Measurements from ENCODE around the gene PRKCG.
"Not testable (repeated sequence)": the region's sequence is repeated elsewhere in the genome, so short reads cannot be mapped to it uniquely, and the experiment has no call there.

The PRKCG gene

DNA sequence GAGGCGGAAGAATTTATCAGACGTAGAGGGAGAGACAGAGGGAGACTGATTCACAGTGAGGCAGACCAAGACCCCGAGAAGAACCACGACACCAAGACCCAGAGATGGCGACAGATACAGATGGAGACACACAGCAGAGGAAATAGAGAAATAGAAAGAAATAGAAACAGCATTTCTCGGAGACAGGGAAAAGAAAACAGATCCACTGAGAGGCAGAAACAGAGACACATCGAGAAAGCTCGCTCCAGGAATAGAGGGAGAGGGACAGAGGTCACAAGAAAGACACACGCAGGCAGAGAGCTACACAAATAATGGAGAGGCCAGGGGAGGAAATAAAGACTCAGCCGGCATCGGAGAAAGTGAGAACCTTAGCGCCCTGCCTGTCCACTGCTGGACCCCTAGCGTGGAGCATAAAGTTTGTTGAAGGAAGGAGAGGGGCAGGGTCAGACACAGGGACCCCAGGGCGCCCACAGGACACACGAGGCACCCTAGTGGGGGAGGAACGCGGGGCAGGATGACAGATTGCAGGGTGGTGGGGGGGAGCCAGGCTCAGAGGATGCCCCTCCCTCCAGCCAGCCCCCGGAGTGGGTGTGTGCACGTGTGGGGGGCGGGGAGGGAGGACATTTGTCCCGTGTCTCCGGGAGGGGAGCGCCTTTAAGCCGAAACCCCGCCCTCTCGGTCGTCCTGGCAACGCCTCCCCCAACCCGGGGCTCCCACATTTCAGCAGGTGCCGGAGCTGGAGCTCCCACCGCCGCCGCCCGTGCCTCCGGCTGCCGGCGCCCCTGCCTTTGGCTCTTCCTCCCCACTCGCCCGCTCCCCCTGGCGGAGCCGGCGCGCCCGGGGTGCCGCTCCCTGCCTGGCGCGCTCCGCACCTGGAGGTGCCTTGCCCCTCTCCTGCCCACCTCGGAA, at the start of gene PRKCG:
TSS of gene PRKCG (plus strand) at position 716 of the 909 bp plus-strand sequence. CDS start 298 bp downstream, outside the sequence.
- peak; percentile 44 for DNase-seq (ENCODE audit: low spot score)

DNA sequence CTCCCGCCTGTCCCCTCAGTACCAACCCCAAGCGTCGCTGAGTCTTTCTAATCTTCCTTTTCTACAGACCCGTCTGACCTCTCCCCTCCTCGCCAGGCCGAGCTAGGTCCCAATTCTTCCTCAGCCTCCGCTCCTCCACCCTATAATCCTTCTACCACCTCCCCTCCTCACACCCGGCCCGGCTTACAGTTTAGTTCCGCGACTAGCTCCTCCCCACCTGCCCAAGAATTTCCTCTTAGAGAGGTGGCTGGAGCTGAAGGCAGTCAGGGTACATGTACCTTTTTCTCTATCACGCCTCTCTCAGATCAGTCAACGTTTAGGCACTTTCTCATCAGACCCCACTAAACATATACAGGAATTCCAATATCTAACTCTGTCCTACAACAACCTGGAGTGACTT, 49.1 kb upstream of the PRKCG start:
- not testable (repeated sequence) for DNase-seq (ENCODE audit: low spot score)

DNA sequence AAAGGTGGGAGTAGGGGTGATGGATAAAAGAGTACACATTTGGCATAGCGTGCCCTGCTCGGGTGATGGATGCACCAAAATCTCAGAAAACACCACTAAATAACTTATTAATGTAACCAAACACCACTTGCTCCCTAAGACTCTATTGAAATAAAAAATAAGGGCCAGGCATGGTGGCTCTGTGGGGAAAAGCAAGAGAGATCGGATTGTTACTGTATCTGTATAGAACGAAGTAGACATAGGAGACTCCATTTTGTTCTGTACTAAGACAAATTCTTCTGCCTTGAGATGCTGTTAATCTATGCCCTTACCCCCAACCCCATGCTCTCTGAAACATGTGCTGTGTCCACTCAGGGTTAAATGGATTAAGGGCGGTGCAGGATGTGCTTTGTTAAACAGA, 43.6 kb upstream of the PRKCG start:
- not testable (repeated sequence) for DNase-seq (ENCODE audit: low spot score)

DNA sequence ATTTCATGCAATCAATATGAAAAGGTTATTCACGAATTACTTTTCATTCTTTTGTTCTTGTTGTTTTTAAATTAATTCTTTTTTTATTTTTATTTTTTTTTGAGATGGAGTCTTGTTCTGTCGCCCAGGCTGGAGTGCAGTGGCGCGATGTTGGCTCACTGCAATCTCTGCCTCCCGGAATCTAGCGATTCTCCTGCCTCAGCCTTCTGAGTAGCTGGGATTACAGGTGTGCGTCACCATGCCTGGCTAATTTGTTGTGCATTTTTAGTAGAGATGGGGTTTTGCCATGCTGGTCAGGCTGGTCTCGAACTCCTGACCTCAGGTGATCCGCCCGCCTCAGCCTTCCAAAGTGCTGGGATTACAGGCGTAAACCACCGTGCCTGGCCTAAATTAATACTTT, 41.8 kb upstream of the PRKCG start:
- DNase-seq (ENCODE audit: low spot score) = not testable (repeated sequence)

DNA sequence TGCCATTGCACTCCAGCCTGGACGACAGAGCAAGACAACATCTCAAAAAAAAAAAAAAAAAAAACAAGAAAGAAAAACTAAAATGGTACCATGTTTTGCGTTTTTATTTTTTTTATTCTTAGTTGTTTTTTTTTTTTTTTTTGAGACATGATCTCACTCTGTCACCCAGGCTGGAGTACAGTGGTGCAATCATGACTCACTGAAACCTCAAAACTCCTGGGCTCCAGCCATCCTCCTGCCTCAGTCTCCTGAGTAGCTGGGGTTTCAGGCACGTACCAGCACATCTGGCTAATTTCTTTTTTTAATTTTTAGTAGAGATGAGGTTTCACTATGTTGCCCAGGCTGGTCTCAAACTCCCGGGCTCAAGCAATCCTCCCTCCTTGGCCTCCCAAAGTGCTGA, 41.1 kb upstream of the PRKCG start:
- not testable (repeated sequence) for DNase-seq (ENCODE audit: low spot score)

DNA sequence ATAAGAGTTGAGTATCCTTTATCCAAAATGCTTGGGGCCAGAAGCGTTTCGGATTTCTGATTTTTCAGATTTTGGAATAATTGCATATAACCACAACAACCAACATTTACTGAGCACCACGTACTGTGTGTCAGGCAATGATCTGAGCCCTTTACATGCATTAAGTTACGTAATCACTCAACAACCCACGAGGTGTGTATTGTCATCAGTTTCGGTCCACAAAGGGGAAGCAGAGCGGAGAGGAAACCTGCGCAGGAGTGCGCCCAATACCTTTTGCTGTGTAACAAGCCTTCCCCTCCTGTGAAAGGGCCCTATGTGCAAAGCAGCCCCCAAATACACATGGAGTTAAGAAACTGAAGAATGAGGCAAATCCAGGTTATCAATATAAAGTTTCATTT, 37.1 kb upstream of the PRKCG start:
- DNase-seq (ENCODE audit: low spot score) = no peak

DNA sequence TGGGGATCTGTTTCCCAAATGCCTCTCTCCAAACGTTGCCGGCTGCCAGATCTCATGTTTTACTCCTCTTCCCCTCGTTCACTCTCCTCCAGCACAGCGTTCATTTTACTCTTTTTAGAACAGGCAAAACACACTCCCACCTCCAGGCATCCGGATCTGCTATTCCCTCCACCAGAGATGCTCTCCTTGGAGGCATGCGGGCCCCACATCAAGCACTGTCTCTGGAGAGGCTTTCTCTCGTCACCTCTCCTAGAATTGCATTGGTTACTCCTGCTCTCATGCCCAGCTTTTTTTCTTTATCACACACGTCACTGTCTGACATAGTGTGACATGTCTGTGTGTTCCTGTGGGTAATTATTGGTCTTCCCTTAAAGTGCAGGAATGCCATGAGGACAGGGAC, 34.4 kb upstream of the PRKCG start:
- DNase-seq (ENCODE audit: low spot score) = no peak

DNA sequence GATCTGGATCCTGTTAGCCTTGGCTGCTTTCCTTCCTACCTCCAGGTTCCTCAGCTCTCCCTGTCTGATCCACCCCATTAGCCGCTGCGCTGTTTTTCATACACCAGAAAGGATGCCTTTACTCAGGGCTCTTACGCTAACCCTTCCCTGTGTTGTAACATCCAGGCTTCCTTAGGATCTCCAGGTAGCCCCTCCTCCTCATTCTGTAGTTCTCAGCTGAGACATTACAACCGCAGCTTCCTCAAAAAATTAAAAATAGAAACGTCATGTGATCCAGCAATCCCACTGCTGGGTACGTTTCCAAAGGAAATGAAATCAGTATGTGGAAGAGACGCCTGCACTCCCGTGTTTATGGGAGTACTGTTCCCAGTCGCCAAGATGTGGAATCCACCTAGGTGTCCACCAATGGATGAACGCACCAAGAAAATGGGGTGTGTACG, 32.7 kb upstream of the PRKCG start:
- no peak for DNase-seq (ENCODE audit: low spot score)

DNA sequence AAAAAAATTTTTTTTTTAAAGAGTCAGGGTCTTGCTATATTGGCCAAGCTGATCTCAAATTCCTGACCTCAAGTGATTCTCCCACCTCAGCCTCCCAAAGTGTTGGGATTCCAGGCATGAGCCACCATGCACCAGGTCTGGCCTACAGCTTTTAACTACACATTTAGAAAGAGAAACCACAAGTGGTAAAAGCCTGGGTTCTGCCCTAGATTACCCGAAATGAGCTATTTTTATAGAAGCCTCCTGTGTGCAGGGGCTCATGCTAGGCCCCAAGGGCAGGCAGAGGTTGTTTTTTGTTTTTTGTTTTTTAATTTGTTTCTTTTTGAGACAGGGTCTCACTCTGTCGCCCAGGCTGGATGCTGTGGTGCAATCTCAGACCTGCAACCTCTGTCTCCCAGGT, 28.3 kb upstream of the PRKCG start:
- DNase-seq (ENCODE audit: low spot score) = no peak

DNA sequence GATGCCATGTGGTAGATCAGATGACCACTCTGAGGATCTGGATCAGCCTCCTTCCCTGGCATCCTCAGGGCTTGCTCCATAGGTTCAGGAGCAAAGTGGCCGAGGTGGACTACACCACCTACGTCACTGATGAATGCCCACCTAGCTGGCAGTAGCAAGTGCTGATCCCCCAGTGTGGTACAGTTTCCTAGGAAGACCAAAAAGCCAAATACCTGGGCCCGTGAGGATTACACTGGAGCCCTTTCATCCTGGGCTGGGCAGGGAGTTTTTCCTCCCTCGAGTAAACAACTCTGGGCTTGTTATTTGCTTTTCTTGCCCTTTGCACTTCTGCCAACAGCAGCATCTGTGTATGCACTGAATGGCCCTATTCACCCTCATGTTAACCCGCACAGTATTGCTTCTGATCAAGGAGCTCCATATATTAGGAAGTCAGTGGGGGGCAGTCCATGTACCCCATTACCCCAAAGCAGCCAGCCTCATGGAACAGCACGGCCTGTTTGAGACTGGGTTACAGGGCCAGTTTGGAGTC, 17.6 kb upstream of the PRKCG start:
- no peak for DNase-seq (ENCODE audit: low spot score)

DNA sequence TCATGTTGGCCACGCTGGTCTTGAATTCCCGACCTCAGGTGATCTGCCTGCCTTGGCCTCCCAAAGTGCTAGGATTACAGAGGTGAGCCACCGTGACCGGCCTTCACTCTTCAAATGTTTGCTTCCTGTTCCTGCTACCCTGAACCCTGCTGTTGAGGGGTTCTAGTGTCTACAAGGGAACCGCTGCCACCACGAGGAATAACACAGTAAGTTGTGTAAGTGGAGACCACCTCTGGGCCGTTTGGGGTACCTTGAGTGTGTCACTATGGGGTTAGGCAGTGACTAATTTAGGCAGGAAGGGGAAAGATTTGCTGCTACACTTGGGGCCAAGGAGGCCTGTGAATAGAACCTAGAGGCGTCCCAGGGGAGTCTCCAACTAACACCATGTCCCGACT, 16.5 kb upstream of the PRKCG start:
- DNase-seq (ENCODE audit: low spot score) = no peak

DNA sequence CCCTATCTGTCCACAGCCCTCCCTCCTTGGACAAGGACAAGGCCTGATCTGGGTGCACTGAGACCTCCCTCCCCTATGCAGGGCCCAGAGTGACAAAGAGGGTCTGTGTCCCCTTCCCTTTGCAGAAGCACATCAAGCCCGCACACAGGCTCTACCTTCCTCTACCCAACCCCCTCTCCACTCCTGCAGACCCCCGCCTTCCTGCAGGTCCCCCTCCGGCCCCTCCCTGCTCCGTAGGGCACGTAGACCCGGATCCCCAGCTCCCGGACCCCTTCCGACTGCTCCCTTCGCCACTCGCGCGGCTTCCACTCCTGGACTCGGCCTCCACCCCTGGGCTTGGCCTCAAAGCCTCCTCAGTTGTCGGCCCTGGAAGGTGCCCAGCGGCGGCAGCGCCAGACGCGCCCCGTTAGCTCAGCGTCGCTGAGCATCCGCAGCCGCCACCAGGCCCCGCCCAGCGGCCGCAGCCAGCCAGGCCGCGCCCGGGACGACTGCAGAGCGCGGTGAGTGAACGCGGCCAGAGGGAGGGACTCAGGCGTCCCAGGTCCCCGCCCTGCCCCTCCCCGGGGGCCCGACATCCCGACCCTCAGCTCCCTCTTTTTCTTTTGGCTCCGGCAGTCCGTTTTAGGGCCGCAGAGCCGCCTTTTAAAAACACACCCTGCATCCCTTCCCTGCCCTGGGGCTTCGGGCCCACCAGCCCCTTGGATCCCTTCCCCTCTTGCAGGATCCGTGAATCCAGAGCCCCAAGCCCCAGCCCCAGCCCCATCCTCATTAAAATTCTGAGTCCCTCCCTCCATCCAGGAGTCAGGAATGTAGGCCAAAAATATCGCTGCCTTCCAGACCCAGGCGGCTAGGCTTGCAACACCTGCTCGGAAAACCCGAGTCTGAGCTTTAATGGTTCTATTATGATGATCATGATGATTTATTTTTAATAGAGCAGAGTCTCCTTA, 15.8 kb upstream of the PRKCG start:
- DNase-seq (ENCODE audit: low spot score) = peak; percentile 75

DNA sequence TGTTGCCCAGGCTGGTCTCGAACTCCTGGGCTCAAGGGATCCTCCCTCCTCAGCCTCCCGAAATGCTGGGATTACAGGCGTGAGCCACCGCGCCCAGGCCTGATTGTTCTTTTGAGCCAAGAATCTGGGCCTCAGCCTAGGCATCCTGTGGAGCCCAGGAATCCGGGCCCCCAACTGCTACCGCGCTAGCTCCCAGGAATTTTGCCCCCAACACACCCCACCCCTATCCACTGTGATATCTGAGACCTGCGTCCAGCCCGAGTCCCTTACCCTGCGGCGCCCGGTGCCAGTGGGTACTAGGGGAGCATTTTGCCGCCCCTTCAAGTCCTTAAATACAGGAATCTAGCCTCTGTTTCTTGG, 15.2 kb upstream of the PRKCG start:
- no peak for DNase-seq (ENCODE audit: low spot score)

DNA sequence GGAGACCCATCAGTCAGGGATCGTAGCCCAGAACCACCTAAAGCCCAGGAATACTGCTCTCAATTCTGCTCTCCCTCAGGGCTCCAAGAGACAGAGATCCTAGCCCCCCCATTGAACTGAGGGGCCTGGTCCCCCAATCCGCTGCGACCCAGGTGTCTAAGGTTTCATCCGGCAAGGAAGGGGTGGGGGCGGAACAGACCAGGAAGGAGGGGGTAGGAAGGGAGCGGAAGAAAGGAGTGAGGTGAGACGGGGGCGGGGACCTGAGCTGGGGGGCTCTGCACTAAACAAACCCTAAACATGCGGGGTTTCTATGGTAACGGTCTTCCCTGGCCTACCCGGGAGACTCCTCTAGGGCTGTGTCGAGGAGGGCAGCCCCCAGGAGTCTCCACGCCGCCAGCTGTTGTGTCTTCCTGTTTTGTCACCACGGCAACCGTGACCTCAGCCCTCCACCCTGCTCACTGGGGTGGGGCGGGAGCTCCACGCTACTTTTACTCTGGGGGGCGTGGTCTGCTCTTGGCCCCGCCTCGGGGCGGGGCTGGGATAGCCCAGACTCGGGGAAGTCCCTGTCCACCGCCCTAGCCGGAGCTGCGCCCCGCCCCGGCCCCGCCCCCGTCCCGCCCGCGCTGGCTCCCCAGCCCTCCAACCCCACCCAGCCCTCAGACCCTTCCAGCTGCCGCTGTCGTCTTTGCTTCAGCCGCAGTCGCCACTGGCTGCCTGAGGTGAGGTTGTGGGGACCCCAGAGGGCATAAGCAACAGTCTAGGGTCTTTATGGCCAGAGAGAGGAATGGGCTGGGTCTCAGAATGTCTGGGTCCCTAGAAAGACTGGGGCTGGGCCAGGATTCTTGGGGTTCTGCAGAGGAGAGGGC, 14.5 kb upstream of the PRKCG start, which contains the start of gene MYADM:
TSS of gene MYADM (plus strand) at position 659 of the 866 bp plus-strand sequence. CDS start 5,647 bp downstream, outside the sequence.
- peak; percentile 96 for DNase-seq (ENCODE audit: low spot score)

DNA sequence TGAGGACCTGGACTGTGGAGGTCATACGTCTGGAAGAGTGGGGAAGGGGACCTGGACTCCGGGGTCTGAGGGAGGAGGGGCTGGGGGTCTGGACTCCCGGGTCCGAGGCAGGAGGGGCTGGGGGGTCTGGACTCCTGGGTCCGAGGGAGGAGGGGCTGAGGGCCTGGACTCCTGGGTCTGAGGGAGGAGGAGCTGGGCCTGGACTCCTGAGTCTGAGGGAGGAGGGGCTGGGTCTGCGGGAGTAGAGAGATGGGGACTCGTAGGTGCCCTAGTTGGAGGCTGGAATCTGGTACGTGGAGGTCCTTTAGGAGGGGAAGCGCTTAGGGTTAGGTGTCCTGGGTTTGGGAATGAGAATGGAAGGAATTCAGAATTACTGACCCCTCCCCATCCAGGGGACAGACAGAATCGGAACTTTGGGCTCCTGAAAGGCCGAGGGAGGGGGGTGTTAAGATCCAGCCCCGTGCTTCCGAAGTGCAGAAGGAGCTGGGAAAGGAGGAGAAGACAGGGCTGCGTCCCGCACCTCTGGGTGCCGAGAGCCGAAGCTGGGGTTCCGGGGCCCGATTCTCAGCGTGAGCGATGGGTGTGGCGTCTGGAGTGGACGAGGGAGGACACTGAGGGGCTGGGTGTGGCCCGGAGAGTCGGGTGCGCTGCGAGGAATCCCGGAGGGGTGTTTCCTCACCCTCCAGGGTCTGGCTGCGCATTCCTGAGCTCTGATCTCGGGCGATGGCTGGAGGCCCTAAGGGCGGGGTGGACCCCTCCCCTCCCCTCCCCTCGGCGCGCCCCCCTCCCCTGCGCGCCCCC, 13.7 kb upstream of the PRKCG start:
- DNase-seq (ENCODE audit: low spot score) = peak; percentile 50

DNA sequence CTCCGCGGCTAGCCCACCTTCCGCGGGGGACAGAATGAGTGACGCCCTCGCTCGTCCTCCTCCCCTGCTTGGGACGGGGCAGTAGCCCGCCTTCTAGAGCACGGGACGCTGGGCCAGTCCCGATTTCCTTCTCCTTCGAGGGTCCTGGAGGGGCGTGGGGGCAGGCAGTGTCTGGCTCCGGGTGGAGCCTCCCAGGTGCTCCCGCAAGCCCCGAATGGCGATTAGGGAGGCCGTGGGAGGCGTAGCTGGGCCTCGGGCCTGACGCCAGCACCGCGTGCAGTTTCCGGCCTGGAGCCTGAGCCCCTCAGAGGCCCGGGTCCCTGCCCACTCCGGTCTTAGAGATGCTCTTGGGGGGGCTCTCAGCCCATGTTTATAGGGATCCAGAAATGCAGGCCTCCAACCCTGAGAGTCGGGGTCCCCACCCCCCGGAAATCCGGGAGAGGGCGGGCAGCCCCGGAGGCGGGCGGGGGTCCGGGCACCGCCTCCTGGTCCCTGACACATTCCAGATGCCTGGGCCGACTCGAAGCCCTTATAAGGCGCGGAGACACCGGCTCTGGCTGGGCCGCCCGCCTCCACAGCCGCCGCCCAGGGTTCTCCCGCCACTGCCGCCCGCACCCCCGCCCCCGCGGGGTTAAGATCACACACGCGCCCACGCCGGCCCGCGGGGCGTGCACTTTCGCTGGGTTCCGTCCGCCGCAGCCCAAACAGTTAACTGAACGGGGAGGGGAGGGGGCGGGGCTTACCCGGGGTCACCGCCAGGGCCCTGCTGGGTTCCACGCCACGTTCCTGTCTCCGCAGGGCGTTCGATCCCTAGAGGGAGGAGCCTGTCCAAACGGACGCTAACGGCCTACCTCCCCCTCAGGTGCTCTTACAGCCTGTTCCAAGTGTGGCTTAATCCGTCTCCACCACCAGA, 12.8 kb upstream of the PRKCG start:
- DNase-seq (ENCODE audit: low spot score) = peak; percentile 67

DNA sequence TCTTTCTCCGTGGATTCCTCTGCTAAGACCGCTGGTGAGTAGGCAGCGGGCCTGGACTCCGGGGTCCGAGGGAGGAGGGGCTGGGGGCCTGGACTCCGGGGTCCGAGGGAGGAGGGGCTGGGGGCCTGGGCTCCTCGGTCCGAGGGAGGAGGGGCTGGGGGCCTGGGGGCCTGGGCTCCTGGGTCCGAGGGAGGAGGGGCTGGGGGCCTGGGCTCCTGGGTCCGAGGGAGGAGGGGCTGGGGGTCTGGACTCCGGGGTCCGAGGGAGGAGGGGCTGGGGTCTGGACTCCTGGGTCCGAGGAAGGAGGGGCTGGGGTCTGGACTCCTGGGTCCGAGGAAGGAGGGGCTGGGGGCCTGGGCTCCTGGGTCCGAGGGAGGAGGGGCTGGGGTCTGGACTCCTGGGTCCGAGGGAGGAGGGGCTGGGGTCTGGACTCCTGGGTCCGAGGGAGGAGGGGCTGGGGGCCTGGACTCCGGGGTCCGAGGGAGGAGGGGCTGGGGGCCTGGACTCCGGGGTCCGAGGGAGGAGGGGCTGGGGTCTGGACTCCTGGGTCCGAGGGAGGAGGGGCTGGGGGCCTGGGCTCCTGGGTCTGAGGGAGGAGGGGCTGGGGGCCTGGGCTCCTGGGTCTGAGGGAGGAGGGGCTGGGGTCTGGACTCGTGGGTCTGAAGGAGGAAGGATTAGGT, 12.1 kb upstream of the PRKCG start:
- DNase-seq (ENCODE audit: low spot score) = not testable (repeated sequence)

DNA sequence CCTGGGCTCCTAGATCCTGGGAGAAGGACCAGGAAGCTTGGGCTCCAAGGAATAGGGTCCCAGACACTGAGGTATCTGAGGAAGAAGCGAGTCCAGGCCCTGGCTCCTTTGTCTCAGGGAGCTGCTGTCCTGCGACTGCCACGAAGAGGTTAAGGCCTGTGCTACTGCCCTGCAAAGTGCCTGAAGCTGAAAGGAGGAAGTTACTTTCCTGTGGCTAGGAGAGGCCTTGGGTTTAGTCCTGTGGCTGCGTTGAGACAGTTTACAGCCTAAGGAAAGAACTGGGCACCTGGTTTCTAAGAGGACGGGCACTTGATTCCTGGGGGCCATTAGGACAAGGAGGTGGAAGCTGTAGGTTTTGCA, 11.5 kb upstream of the PRKCG start:
- no peak for DNase-seq (ENCODE audit: low spot score)

DNA sequence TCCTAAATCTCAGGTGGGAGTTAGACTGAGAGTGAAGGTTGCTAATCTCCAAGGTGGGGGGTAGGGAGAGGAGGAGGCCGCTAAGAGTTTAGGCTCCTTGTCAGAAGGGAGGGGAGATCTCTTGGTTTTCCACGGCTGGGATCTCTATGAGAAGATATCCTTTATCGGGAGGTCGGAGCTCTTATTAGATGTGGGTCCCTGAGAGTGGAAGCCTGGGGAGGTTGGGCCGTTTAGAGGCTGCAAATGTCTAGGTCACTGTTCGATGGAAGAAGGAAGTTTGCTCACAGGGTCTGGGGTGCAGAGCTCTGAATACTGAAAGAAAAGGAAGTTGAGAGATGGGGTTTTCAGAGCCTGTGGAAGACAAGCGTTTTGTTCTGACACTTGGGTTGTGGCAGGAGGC, 10.5 kb upstream of the PRKCG start:
- no peak for DNase-seq (ENCODE audit: low spot score)

Data from cerebellar cortex (tissue), 1 donor.